PC-9 (cell line): ENCODE measurements around the gene TSC1. TPM values are rescaled to one million over a fixed set of nuclear protein-coding genes. Genes with fewer than 3 reads are reported as not detected.

Source experiments
- BruUV-seq: library from RNA; stranded (reverse); fragments of 400-500 nt; replicated peaks from 2 replicates; lab custom pipeline; 2021; lab: Mats Ljungman, UMichigan
- CTCF ChIA-PET: fragments of 300-600 bp; sonication (Branson Sonifier 250); formaldehyde crosslinking; loops from one replicate; lab custom pipeline; 2022; ENCODE audit warnings: antibody characterized with exemption; lab: Charles Lee
- POLR2A ChIA-PET: fragments of 300-600 bp; sonication (Branson Sonifier 250); formaldehyde crosslinking; loops from one replicate; lab custom pipeline; 2022; ENCODE audit warnings: antibody characterized with exemption; ENCODE audit not compliant: unreplicated experiment; lab: Charles Lee
- DNase-seq, 2 experiments: peaks; one replicate each; pipeline versions ENCODE4 v3.0.0 to v3.0.0-alpha.2; 2015 to 2022; ENCODE audit warnings: mixed read lengths in 1 of 2
- H2AFZ ChIP-seq: fragments of 200-600 bp; sonication (generic); 2 replicates; pipeline ENCODE4 v1.8.1; 2017; ENCODE audit warnings: antibody characterized with exemption
- H3F3A ChIP-seq: fragments of 200-600 bp; sonication (generic); 2 replicates; pipeline ENCODE4 v1.8.1; 2017; ENCODE audit warnings: antibody characterized with exemption, mild to moderate bottlenecking, low read depth; ENCODE audit not compliant: insufficient read depth
- H3K27ac ChIP-seq: fragments of 200-600 bp; sonication (generic); 2 replicates; pipeline ENCODE4 v1.6.1; 2016; ENCODE audit warnings: mixed run types
- H3K27me3 ChIP-seq: fragments of 200-600 bp; sonication (generic); 2 replicates; pipeline ENCODE4 v1.6.1; 2016; ENCODE audit warnings: low read depth, mixed run types; ENCODE audit not compliant: insufficient read depth
- H3K36me3 ChIP-seq: fragments of 200-600 bp; sonication (generic); 2 replicates; pipeline ENCODE4 v1.6.1; 2016; ENCODE audit warnings: low read depth, mixed run types
- H3K4me1 ChIP-seq: fragments of 200-600 bp; sonication (generic); replicated peaks from 2 replicates; pipeline ENCODE4 v1.6.1; 2016; ENCODE audit warnings: mixed run types; ENCODE audit not compliant: insufficient read depth
- H3K4me2 ChIP-seq: fragments of 200-600 bp; sonication (generic); 2 replicates; pipeline ENCODE4 v1.6.1; 2017; ENCODE audit warnings: mixed run types
- H3K4me3 ChIP-seq: fragments of 200-600 bp; sonication (generic); 2 replicates; pipeline ENCODE4 v1.6.1; 2016; ENCODE audit warnings: mixed run types
- H3K79me2 ChIP-seq: fragments of 200-600 bp; sonication (generic); 2 replicates; pipeline ENCODE4 v1.6.1; 2017; ENCODE audit warnings: low read depth, mixed run types
- H3K9me2 ChIP-seq: fragments of 200-600 bp; sonication (generic); 2 replicates; pipeline ENCODE4 v1.8.1; 2017; ENCODE audit warnings: mild to moderate bottlenecking; ENCODE audit not compliant: insufficient read depth
- H3K9me3 ChIP-seq: fragments of 200-600 bp; sonication (generic); 2 replicates; pipeline ENCODE4 v1.8.1; 2016; ENCODE audit warnings: low read depth; ENCODE audit not compliant: insufficient read depth
- H4K20me1 ChIP-seq: fragments of 200-600 bp; sonication (generic); 2 replicates; pipeline ENCODE4 v1.8.1; 2017; ENCODE audit not compliant: insufficient read depth
- CTCF ChIP-seq: fragments of 200-600 bp; sonication (generic); conservative IDR thresholded peaks from 2 replicates; pipeline ENCODE4 v1.6.1; 2017; ENCODE audit warnings: mixed run types, antibody characterized with exemption, mild to moderate bottlenecking, moderate library complexity
- EZH2 ChIP-seq: fragments of 200-600 bp; sonication (generic); IDR thresholded peaks from 2 replicates; pipeline ENCODE4 v1.8.0; 2017; ENCODE audit warnings: antibody characterized with exemption, low read depth
- intact Hi-C: fragments of 100-400 bp; cut with micrococcal nuclease; formaldehyde crosslinking; loops from one replicate; pipeline ENCODE4 v1.10.0; 2022; ENCODE audit not compliant: unreplicated experiment
- total RNA-seq: library from RNA; stranded (reverse); gene quantifications from 2 replicates; pipeline ENCODE4 v1.2.3, GENCODE V29; 2021

Gene TSC1
- total RNA-seq, 1 experiment from 2014 or later, result 61.0 TPM

- Histone ChIP-seq H3K4me2 (no peak overlapping the region), H3K27ac (no peak overlapping the region), H3K9me2 (no peaks in the 10 kb centered on the region), H4K20me1 (no peaks in the 10 kb centered on the region), H3K4me1 (no peaks in the 10 kb centered on the region), H3K9me3 (no peaks in the 10 kb centered on the region), H3K36me3 (no peaks in the 10 kb centered on the region), H3K4me3 (no peak overlapping the region), H3K27me3 (no peaks in the 10 kb centered on the region), H2AFZ (no peak overlapping the region), H3K79me2 (no peaks in the 10 kb centered on the region), H3F3A (no peaks in the 10 kb centered on the region)
- DNase-seq, result no peak
- ChIA-PET CTCF (no interaction called here), POLR2A (no interaction called here)
- no TSS peak for BruUV-seq
- intact Hi-C loops, result no loop called here
- TF ChIP-seq EZH2 (no peak), CTCF (no peak)
Measured at GRCh38 chr9:132854832-132855231, 89.6 kb downstream of the TSC1 start.

- no TSS peak for BruUV-seq
- Histone ChIP-seq H3K27me3 (no peaks in the 10 kb centered on the region), H4K20me1 (no peaks in the 10 kb centered on the region), H3F3A (no peaks in the 10 kb centered on the region), H3K4me3 (no peak overlapping the region), H3K9me2 (no peaks in the 10 kb centered on the region), H3K36me3 (no peaks in the 10 kb centered on the region), H3K27ac (no peak overlapping the region), H3K79me2 (no peaks in the 10 kb centered on the region), H3K9me3 (no peaks in the 10 kb centered on the region), H3K4me1 (no peaks in the 10 kb centered on the region), H2AFZ (no peak overlapping the region), H3K4me2 (no peak overlapping the region)
- TF ChIP-seq EZH2, result no peak
- DNase-seq, result no peak
- intact Hi-C loops, result no loop called here
- CTCF ChIA-PET, result no interaction called here
- POLR2A ChIA-PET, result no interaction called here
Measured at GRCh38 chr9:132853482-132853881, 90.9 kb downstream of the TSC1 start.

GRCh38 chr9:132849185-132849706 is 95.2 kb downstream of the TSC1 start:
- intact Hi-C loops, result no loop called here
- CTCF ChIA-PET, result no interaction called here
- no TSS peak for BruUV-seq

More at GRCh38 chr9:132849185-132849706, 95.2 kb downstream of the TSC1 start:
- DNase-seq, result no peak
- no peaks in the 10 kb centered on the region for H3K9me3 ChIP-seq
- H3K9me2 ChIP-seq, result no peaks in the 10 kb centered on the region
- POLR2A ChIA-PET, result no interaction called here
- no peaks in the 10 kb centered on the region for H3K4me1 ChIP-seq
- no peaks in the 10 kb centered on the region for H3K79me2 ChIP-seq
- no peaks in the 10 kb centered on the region for H3K27me3 ChIP-seq
- H3K27ac ChIP-seq, result no peak overlapping the region
- no peak overlapping the region for H3K4me3 ChIP-seq
- no peak overlapping the region for H3K4me2 ChIP-seq
- no peaks in the 10 kb centered on the region for H3K36me3 ChIP-seq
- H3F3A ChIP-seq, result no peaks in the 10 kb centered on the region
- H4K20me1 ChIP-seq, result no peaks in the 10 kb centered on the region
- TF ChIP-seq EZH2 (no peak), CTCF (no peak)
- H2AFZ ChIP-seq, result no peak overlapping the region
